ENCODE measurements around the gene ZBTB20.

DNA sequence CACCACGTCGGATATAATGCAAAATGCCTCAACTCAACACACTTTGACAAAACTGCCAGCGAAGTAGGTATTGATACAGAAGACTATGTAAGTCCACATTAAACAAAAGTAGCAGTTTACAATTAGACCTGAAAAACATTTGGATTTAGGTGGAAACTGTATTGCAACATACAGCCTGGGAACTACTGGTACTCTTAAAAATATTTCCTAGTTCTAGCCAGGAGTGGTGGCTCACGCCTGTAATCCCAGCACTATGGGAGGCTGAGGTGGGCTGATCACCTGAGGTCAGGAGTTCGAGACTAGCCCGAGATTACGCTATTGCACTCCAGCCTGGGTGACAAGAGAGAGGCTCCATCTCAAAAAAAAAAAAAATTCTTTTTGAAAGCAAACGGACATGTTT is 246.2 kb downstream of the ZBTB20 start:
- TF ChIP-seq CTCF (IDR thresholded peaks at IDR 0.05; ENCODE audit: poor library complexity, severe bottlenecking) = no peak
- no peak for TF ChIP-seq SMC3 (conservative IDR thresholded peaks at IDR 0.05; ENCODE audit: poor library complexity)
- TF ChIP-seq EP300 (conservative IDR thresholded peaks at IDR 0.05; ENCODE audit: poor library complexity, severe bottlenecking) = no peak
- TF ChIP-seq EZH2 (IDR thresholded peaks at IDR 0.05; ENCODE audit: borderline replicate concordance, insufficient read depth, low read length, poor library complexity, severe bottlenecking) = no peak
- TF ChIP-seq POLR2AphosphoS5 (IDR thresholded peaks at IDR 0.05) = no peak
- TF ChIP-seq TAF1 (IDR thresholded peaks at IDR 0.05; ENCODE audit: low read depth) = no peak
- TF ChIP-seq, protein P1, sequence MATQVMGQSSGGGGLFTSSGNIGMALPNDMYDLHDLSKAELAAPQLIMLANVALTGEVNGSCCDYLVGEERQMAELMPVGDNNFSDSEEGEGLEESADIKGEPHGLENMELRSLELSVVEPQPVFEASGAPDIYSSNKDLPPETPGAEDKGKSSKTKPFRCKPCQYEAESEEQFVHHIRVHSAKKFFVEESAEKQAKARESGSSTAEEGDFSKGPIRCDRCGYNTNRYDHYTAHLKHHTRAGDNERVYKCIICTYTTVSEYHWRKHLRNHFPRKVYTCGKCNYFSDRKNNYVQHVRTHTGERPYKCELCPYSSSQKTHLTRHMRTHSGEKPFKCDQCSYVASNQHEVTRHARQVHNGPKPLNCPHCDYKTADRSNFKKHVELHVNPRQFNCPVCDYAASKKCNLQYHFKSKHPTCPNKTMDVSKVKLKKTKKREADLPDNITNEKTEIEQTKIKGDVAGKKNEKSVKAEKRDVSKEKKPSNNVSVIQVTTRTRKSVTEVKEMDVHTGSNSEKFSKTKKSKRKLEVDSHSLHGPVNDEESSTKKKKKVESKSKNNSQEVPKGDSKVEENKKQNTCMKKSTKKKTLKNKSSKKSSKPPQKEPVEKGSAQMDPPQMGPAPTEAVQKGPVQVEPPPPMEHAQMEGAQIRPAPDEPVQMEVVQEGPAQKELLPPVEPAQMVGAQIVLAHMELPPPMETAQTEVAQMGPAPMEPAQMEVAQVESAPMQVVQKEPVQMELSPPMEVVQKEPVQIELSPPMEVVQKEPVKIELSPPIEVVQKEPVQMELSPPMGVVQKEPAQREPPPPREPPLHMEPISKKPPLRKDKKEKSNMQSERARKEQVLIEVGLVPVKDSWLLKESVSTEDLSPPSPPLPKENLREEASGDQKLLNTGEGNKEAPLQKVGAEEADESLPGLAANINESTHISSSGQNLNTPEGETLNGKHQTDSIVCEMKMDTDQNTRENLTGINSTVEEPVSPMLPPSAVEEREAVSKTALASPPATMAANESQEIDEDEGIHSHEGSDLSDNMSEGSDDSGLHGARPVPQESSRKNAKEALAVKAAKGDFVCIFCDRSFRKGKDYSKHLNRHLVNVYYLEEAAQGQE (IDR thresholded peaks at IDR 0.05; ENCODE audit: borderline replicate concordance) = no peak

Data from neural cell (in vitro differentiated cells).